PFSK-1 (cell line): ENCODE measurements around the gene GHDC.

Experiments
- FOXP2 ChIP-seq: optimal IDR thresholded peaks from 2 replicates; pipeline ENCODE3; 2011; ENCODE audit warnings: borderline replicate concordance, control low read depth, inconsistent platforms; ENCODE audit not compliant: insufficient read depth; ENCODE audit errors: extremely low read length, extremely low read depth
- POLR2AphosphoS5 ChIP-seq: IDR thresholded peaks from 2 replicates; pipeline ENCODE4 v1.6.1; 2012; ENCODE audit warnings: low read depth, mild to moderate bottlenecking, control low read depth, low read length, moderate library complexity
- REST ChIP-seq, 2 experiments: IDR thresholded peaks; 2 replicates each; pipeline versions ENCODE4 v1.6.1 to v1.8.0; 2011 to 2012; ENCODE audit warnings: low read depth in 2 of 2, low read length in 2 of 2, control low read depth in 1 of 2, inconsistent platforms in 1 of 2, mild to moderate bottlenecking in 1 of 2, moderate library complexity in 1 of 2; ENCODE audit not compliant: insufficient read depth in 1 of 2
- SIN3A ChIP-seq: IDR thresholded peaks from 2 replicates; pipeline ENCODE4 v1.6.1; 2012; ENCODE audit warnings: mild to moderate bottlenecking, low read length, moderate library complexity, borderline replicate concordance; ENCODE audit not compliant: insufficient read depth
- TAF1 ChIP-seq: IDR thresholded peaks from 2 replicates; pipeline ENCODE4 v1.6.1; 2012; ENCODE audit warnings: low read length, control low read depth, borderline replicate concordance; ENCODE audit not compliant: insufficient read depth

GRCh38 chr17:42225646-42226045 is 31.4 kb upstream of the GHDC start:
- TF ChIP-seq TAF1 (no peak), POLR2AphosphoS5 (no peak), SIN3A (no peak), REST (IDR thresholded peaks at IDR 0.05; ENCODE audit: insufficient read depth in 1 of 2, low read depth in 2 of 2, low read length in 2 of 2) (no peak), FOXP2 (no peak)
